AG09309 (cell line): ENCODE data around the gene USP48.

Experiments used
- DNase-seq: peaks from one replicate; pipeline ENCODE4 v3.0.0-alpha.2; 2010; ENCODE audit warnings: low read depth
- H3K4me3 ChIP-seq: 2 replicates; pipeline ENCODE4 v1.5.1; 2011; ENCODE audit warnings: mild to moderate bottlenecking, low read depth, low read length, moderate library complexity; ENCODE audit not compliant: control insufficient read depth
- TF ChIP-seq, protein P1 (sequence below): IDR thresholded peaks from 2 replicates; pipeline ENCODE4 v1.5.1; 2011; ENCODE audit warnings: mild to moderate bottlenecking, low read depth, low read length, inconsistent platforms; ENCODE audit not compliant: insufficient read depth, control insufficient read depth; ENCODE audit errors: missing control alignments

The USP48 gene

DNA sequence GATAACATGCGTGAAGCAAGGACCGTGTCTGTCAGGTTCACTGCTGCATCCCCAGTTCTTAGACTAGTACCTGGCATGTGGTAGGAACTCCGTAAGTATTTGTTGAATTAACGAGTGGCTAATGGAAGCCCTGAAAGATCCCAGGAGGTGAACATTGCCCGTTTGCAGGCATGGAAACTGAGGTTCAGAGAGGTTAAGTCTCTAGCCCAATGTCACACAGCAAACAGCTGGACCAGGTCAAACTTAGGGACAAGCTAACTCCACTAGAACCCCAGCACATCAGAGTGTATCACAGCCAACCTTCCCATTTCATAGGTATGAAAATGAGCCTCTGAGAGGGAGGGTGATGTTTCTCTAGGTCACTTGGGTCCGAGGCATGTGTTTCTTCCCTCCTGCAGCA lies 141.4 kb downstream of the USP48 start:
- no peak overlapping the region for H3K4me3 ChIP-seq
- TF ChIP-seq, protein P1, sequence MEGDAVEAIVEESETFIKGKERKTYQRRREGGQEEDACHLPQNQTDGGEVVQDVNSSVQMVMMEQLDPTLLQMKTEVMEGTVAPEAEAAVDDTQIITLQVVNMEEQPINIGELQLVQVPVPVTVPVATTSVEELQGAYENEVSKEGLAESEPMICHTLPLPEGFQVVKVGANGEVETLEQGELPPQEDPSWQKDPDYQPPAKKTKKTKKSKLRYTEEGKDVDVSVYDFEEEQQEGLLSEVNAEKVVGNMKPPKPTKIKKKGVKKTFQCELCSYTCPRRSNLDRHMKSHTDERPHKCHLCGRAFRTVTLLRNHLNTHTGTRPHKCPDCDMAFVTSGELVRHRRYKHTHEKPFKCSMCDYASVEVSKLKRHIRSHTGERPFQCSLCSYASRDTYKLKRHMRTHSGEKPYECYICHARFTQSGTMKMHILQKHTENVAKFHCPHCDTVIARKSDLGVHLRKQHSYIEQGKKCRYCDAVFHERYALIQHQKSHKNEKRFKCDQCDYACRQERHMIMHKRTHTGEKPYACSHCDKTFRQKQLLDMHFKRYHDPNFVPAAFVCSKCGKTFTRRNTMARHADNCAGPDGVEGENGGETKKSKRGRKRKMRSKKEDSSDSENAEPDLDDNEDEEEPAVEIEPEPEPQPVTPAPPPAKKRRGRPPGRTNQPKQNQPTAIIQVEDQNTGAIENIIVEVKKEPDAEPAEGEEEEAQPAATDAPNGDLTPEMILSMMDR = no peak
- DNase-seq = no peak

DNA sequence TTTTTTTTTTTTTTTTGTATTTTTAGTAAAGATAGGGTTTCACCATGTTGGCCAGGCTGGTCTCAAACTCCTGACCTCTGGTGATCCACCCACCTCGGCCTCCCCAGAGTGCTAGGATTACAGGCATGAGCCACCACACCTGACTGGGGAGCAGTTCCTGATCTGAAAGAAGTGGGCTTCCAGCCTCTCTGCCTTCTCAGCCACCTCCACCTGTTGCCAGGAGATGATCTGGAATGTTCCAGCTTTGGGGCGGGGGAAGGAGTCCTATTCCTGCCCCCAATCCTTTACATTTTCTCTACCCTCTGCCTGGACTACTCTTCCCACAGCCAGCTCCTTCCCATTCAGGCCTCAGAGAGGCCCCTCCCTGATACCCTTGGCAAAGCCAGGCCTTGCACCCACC lies 141.9 kb downstream of the USP48 start:
- TF ChIP-seq, protein P1 = no peak
- DNase-seq = no peak
- no peak overlapping the region for H3K4me3 ChIP-seq

DNA sequence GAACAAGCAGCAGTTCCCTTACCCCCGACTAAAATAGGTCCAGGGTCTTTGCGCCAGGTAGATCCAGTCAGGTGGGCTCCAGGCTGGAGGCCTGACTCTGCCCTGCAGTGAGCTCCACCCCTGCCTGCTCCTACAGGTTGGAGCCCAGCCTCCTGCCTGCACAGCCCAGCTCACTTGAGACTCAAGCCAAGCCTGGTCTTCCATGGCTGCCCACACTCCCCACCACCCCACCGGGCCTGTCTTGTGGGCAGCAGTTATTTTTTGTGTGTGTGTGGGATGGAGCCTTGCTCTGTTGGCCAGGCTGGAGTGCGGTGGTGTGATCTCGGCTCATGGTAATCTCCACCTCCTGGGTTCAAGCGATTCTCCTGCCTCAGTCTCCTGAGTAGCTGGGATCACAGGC lies 142.3 kb downstream of the USP48 start:
- TF ChIP-seq, protein P1 = no peak
- no peak for DNase-seq
- H3K4me3 ChIP-seq = no peak overlapping the region

DNA sequence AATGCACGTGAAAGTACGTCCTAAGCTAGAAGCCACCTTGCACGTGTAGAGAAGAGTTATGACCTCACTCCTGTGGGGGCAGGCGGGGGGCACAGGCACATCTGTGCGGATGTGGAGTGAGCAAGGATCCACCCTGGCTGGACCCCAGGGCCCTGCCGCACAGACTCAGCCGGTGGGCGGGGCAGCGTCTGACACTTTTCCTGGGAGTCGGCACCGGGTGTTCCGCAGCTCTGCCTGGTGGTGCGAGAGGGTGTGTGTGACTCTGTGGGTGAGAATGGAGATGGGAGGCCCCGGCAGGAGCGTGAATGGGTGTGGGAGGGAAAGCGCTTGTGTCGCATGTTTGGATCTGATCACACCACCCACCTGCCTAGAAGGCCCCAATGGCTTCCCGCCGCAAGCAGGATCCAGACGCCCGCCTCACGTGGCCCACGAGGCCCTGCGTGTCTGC lies 143.3 kb downstream of the USP48 start:
- no peak for DNase-seq
- no peak overlapping the region for H3K4me3 ChIP-seq
- TF ChIP-seq, protein P1 = no peak

DNA sequence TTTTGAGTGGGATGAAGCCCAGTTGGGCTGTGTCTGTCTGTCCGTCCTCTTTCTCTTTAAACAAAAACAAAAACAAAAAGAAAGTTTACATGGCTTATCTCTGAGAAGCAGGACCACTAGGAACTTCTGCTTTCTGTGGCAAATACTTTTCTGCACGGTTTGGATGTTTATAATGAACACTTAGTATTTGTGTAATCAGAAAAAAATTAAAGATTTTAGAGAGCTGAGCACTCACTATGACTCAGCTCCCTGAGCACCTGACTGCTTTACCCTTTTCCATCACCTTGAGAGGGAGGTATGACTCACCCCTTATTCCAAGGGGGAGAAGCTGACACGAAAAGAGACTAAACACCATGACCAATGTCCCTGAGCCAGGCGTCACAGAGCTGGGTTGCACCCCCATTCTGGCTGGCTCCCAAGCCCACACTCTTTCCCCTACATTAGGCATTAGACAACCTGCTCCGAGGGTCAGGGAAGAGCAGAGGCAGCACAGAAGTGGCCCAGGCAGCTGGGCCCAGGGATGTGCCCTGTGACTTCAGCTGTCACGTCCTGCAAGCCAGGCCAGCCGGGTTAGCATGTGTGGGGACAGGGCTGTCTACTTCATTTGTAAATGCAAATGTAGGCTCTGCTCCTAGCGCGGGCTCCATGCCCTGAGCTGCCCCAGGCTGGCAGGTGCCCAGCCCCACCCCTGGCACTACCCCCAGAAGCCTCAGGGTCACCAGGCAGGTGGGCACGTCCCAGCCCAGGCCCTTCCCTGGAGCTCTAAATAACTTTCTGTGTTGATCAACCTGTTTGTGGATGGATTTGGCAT lies 144.2 kb downstream of the USP48 start:
- TF ChIP-seq, protein P1 = no peak
- no peak for DNase-seq
- no peak overlapping the region for H3K4me3 ChIP-seq

DNA sequence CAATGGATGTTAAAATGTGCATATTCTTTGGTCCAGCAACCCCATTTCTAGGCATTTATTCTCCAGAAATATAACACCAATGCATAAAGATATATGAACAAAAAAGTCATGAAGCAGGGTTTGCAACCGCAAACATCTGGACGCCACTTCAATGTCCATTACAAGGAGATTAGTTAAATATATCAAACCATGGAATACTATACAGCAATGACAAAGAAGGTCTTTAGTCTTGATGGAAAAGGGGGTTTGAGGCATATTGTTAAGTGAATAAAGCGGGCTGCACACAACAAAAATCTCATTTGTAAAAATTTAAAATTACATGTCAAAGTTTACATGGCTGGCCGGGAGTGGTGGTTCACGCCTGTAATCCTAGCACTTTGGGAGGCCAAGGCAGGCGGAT lies 145.4 kb downstream of the USP48 start:
- H3K4me3 ChIP-seq = no peak overlapping the region
- no peak for DNase-seq
- TF ChIP-seq, protein P1 = no peak
